ENCODE results near the gene DESI2. TPM values are rescaled to one million over a fixed set of nuclear protein-coding genes. Genes with fewer than 3 reads are reported as not detected.
"Not testable (repeated sequence)": the region's sequence is repeated elsewhere in the genome, so short reads cannot be mapped to it uniquely, and the experiment has no call there.

The DESI2 gene
- total RNA-seq, 2 experiments from 2014 or later, result 28.0 to 31.3 TPM

DNA sequence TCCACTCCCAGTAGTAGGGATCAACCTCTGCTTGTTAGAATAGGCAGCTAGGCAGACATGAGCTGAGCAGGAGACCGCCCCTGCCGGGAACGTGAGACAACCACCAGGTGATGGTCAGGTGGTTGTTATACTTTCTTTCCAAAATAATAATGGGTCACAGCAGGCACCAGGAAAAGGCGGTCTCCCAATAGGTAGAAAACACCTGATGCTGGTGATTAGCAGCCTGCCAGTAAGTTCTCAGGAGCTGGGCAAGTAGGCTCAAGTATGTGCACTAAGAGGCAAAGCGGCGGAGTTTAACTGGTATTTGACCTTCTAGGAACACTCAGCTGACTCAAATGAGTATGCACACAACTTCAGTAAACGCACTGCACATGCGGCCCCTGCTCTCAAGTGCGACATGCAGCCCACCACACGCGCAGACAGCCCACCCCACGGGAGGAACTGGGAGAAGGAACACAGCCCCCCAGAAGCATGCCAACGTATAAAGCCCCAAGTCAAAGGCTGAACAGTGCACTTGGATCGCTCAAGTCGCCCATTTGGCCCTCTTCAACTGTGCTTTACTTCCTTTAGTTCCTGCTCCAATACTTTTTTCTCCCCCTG is 80.0 kb downstream of the DESI2 start:
- Mint-ChIP-seq H3K9me3 (peaks cover 2% of the 10 kb centered on the region), H3K4me3 (no peak overlapping the region), H3K27me3 (peaks cover 8% of the 10 kb centered on the region), H3K27ac (no peak overlapping the region), H3K36me3 (peaks cover 4% of the 10 kb centered on the region), H3K4me1 (peaks cover 16% of the 10 kb centered on the region)
- DNase-seq (no peak), ATAC-seq (ENCODE audit: low read depth) (no peak)
- POLR2A ChIA-PET, result no interaction called here

DNA sequence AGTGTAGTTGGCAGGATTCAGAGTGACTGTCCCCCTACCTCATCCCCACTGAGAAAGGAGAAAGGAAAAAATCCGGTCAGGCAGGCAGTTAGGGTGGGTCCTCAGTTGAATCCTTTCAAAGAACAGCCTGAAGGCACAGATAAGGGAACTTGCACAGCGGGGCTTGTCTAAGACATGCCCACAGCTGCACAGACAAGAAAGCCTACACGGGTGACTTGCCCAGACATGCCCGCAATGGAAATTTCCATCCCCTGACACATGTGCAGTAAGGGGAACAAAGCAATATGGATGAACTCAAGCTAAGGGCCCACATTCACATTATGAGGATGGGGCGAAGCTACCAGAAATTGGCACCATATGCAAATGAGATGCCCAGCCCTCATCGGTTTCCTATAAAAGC is 82.5 kb downstream of the DESI2 start:
- H3K4me1 Mint-ChIP-seq, result no peaks in the 10 kb centered on the region
- peak overlapping the region; percentile 12 for H3K27ac Mint-ChIP-seq
- DNase-seq, result no peak
- H3K27me3 Mint-ChIP-seq, result peaks cover 8% of the 10 kb centered on the region
- H3K4me3 Mint-ChIP-seq, result no peak overlapping the region
- ATAC-seq (ENCODE audit: low read depth), result no peak
- POLR2A ChIA-PET, result no interaction called here
- H3K9me3 Mint-ChIP-seq, result peaks cover 2% of the 10 kb centered on the region
- H3K36me3 Mint-ChIP-seq, result peaks cover 4% of the 10 kb centered on the region

GRCh38 chr1:244735876-244736561 is 83.1 kb downstream of the DESI2 start:
- no peak for ATAC-seq (ENCODE audit: low read depth)
- no peak for DNase-seq
- Mint-ChIP-seq H3K36me3 (peaks cover 4% of the 10 kb centered on the region), H3K4me1 (no peaks in the 10 kb centered on the region), H3K4me3 (no peak overlapping the region), H3K9me3 (peaks cover 2% of the 10 kb centered on the region), H3K27ac (no peak overlapping the region), H3K27me3 (peaks cover 8% of the 10 kb centered on the region)
- POLR2A ChIA-PET, result no interaction called here

DNA sequence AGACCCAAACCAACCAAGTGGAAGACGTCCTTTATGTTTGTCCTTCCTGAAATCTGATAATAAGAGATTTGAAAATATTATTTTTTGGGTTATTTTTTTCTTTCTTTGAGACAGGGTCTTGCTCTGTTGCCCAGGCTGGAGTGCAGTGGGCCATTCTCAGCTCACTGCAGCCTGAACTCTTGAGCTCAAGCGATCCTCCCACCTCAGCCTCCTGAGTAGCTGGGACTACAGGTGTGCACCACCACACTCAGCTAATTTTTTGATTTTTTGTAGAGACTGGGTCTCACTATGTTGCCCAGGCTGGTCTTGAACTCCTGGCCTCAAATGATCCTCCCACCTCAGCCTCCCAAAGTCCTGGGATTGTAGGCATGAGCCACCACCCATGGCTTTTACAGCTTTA is 86.2 kb downstream of the DESI2 start:
- not testable (repeated sequence) for DNase-seq; H3K27me3 Mint-ChIP-seq; H3K4me1 Mint-ChIP-seq; H3K27ac Mint-ChIP-seq; H3K36me3 Mint-ChIP-seq; H3K9me3 Mint-ChIP-seq; H3K4me3 Mint-ChIP-seq; ATAC-seq (ENCODE audit: low read depth)
- POLR2A ChIA-PET, result interaction anchor here (0.8 kb wide), 1 partner anchor 86 kb away, joined by 3 read pairs; no protein-coding TSS in a partner anchor

DNA sequence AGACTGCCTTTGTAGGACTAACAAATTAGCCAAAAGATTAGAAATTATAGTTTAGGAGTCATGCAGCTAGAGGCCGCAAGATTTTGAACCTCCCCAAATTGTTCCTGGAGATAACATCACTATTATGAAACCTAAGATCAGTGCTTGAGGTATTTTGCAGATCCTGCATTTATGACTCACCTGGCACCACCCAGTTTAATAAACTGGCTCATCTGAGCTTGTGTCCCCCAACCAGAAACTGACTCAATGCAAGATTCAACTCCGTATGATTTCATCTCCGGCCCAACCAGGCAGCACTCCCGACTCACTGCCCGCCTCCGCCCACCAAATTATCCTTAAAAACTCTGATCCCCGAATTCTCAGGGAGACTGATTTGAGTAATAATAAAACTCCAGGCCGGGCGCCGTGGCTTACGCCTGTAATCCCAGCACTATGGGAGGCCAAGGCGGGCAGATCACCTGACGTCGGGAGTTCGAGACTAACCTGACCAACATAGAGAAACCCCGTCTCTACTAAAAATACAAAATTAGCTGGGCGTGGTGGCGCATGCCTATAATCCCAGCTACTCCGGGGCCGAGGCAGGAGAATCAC is 87.2 kb downstream of the DESI2 start:
- H3K36me3 Mint-ChIP-seq; H3K27ac Mint-ChIP-seq; H3K4me3 Mint-ChIP-seq; H3K4me1 Mint-ChIP-seq; H3K9me3 Mint-ChIP-seq; H3K27me3 Mint-ChIP-seq; DNase-seq; ATAC-seq (ENCODE audit: low read depth): not testable (repeated sequence)
- POLR2A ChIA-PET, result interaction anchor here (0.8 kb wide), 1 partner anchor 87 kb away, joined by 3 read pairs; no protein-coding TSS in a partner anchor

GRCh38 chr1:244741692-244742091 is 88.8 kb downstream of the DESI2 start:
- DNase-seq (no peak), ATAC-seq (ENCODE audit: low read depth) (no peak)
- no peaks in the 10 kb centered on the region for H3K27me3 Mint-ChIP-seq
- H3K36me3 Mint-ChIP-seq, result no peaks in the 10 kb centered on the region
- POLR2A ChIA-PET, result no interaction called here
- no peak overlapping the region for H3K4me3 Mint-ChIP-seq
- H3K27ac Mint-ChIP-seq, result no peak overlapping the region
- H3K4me1 Mint-ChIP-seq, result no peaks in the 10 kb centered on the region
- no peaks in the 10 kb centered on the region for H3K9me3 Mint-ChIP-seq

DNA sequence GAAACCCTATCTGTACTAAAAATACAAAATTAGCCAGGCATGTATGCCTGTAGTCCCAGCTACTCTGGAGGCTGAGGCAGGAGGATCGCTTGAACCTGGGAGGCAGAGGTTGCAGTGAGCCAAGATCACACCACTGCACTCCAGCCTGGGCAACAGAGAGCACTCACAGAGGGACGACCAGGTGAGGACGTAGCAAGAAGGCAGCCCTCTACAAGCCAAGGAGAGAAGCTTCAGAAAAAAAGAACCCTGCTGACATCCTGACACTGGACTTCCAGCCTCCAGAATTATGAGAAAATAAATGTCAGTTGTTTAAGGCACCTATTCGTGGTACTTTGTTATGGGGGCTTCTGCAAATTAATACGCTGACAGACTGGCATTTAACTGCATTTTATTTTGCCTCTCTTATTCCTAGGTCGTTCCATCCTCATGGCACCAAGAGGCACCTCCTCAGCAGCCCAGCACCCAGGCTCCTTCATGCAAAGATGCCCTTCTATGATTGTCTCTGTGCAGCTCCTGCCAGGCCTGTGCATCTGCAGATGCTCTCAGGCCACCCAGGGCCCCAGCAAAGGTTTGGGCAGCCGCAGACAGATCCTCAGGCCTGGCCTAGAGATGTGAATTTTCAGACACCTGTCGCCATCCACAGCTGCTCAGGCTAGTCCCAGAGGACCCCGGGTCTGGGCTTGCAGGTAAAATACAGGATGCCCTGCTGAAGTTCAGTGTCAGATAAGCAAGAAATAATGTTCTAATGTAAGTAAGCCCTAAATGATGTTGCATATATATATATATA is 96.5 kb downstream of the DESI2 start:
- Mint-ChIP-seq H3K27ac (no peak overlapping the region), H3K4me3 (no peak overlapping the region), H3K27me3 (no peaks in the 10 kb centered on the region), H3K4me1 (no peaks in the 10 kb centered on the region), H3K9me3 (no peaks in the 10 kb centered on the region), H3K36me3 (no peaks in the 10 kb centered on the region)
- ATAC-seq (ENCODE audit: low read depth) (no peak), DNase-seq (no peak)
- POLR2A ChIA-PET, result no interaction called here

- H3K36me3 Mint-ChIP-seq, result no peaks in the 10 kb centered on the region
- H3K27ac Mint-ChIP-seq, result no peak overlapping the region
- no peak for ATAC-seq (ENCODE audit: low read depth)
- no peak for DNase-seq
- H3K27me3 Mint-ChIP-seq, result no peaks in the 10 kb centered on the region
- H3K4me1 Mint-ChIP-seq, result no peaks in the 10 kb centered on the region
- POLR2A ChIA-PET, result no interaction called here
- no peaks in the 10 kb centered on the region for H3K9me3 Mint-ChIP-seq
- H3K4me3 Mint-ChIP-seq, result no peak overlapping the region
Observed at GRCh38 chr1:244751271-244751895, 98.5 kb downstream of the DESI2 start.

DNA sequence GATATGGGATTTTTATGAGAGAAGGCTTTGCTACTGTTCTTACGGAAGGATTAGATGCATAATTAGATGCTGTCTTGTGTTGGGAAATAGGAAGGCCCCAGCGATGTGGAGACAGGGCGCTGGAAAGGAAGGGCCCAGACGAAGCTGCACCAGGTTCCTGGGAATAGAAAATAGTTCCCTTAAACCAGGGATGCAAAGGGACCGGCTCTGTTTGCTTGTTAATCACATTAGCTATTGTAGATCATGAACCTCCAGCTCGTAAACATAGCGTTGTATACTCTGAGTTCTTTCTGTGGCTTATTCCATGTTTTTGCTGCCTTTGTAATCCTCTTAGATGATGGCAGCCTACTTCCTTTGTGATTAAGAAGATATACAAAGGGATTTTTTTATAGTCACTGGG is 102.7 kb downstream of the DESI2 start:
- Mint-ChIP-seq H3K27me3 (no peaks in the 10 kb centered on the region), H3K4me3 (no peak overlapping the region), H3K9me3 (no peaks in the 10 kb centered on the region), H3K36me3 (no peaks in the 10 kb centered on the region), H3K27ac (no peak overlapping the region), H3K4me1 (no peaks in the 10 kb centered on the region)
- POLR2A ChIA-PET, result no interaction called here
- DNase-seq, result no peak
- ATAC-seq (ENCODE audit: low read depth), result no peak

GRCh38 chr1:244757091-244757939 is 104.4 kb downstream of the DESI2 start:
- Mint-ChIP-seq H3K4me1 (no peaks in the 10 kb centered on the region), H3K27ac (no peak overlapping the region), H3K9me3 (no peaks in the 10 kb centered on the region), H3K27me3 (peaks cover under 1% of the 10 kb centered on the region), H3K36me3 (no peaks in the 10 kb centered on the region), H3K4me3 (no peak overlapping the region)
- DNase-seq (no peak), ATAC-seq (ENCODE audit: low read depth) (no peak)
- POLR2A ChIA-PET, result no interaction called here
